OCI-LY1 (cell line): ENCODE results near the gene UTP25.

Source experiments
- H2AFZ ChIP-seq: fragments of 200-600 bp; sonication (generic), shearing (Covaris generic); 2 replicates; pipeline ENCODE4 v1.6.0; 2014; ENCODE audit warnings: antibody characterized with exemption, mild to moderate bottlenecking, low read length
- H3F3A ChIP-seq: fragments of 200-600 bp; sonication (generic), shearing (Covaris generic); 2 replicates; pipeline ENCODE4 v1.6.0; 2014; ENCODE audit warnings: mild to moderate bottlenecking, antibody characterized with exemption, low read length, moderate library complexity; ENCODE audit not compliant: insufficient read depth
- H3K27ac ChIP-seq: fragments of 200-600 bp; sonication (generic); 2 replicates; pipeline ENCODE4 v1.5.1; 2014; ENCODE audit warnings: low read length, mixed run types, mild to moderate bottlenecking, low read depth; ENCODE audit not compliant: poor library complexity, severe bottlenecking
- H3K27me3 ChIP-seq: fragments of 200-600 bp; sonication (generic); 2 replicates; pipeline ENCODE4 v1.6.0; 2014; ENCODE audit warnings: antibody characterized with exemption, mild to moderate bottlenecking, low read length, moderate library complexity; ENCODE audit not compliant: insufficient read depth
- H3K36me3 ChIP-seq: fragments of 200-600 bp; sonication (generic); 2 replicates; pipeline ENCODE4 v1.6.1; 2014; ENCODE audit warnings: mild to moderate bottlenecking, antibody characterized with exemption, low read length, moderate library complexity, mixed read lengths; ENCODE audit not compliant: insufficient read depth
- H3K4me1 ChIP-seq: fragments of 200-600 bp; sonication (generic); 2 replicates; pipeline ENCODE4 v1.5.1; 2014; ENCODE audit warnings: mild to moderate bottlenecking, low read length, moderate library complexity; ENCODE audit not compliant: insufficient read depth, severe bottlenecking
- H3K4me2 ChIP-seq: fragments of 200-600 bp; sonication (generic), shearing (Covaris generic); 2 replicates; pipeline ENCODE4 v1.6.1; 2014; ENCODE audit warnings: low read length
- H3K4me3 ChIP-seq: fragments of 200-600 bp; sonication (generic); 2 replicates; pipeline ENCODE4 v1.5.1; 2014; ENCODE audit warnings: low read length, low read depth, mild to moderate bottlenecking, mixed read lengths; ENCODE audit not compliant: poor library complexity, severe bottlenecking
- H3K79me2 ChIP-seq: fragments of 200-600 bp; shearing (Covaris generic); 2 replicates; pipeline ENCODE4 v1.6.1; 2016; ENCODE audit warnings: mixed run types, low read length, mixed read lengths; ENCODE audit not compliant: insufficient read depth
- H3K9ac ChIP-seq: fragments of 200-600 bp; sonication (generic), shearing (Covaris generic); 2 replicates; pipeline ENCODE4 v1.6.1; 2014; ENCODE audit warnings: mild to moderate bottlenecking, low read length, mixed read lengths
- H3K9me2 ChIP-seq: fragments of 200-600 bp; sonication (generic), shearing (Covaris generic); 2 replicates; pipeline ENCODE4 v1.6.1; 2014; ENCODE audit warnings: low read depth, mild to moderate bottlenecking, low read length, mixed read lengths
- H3K9me3 ChIP-seq: fragments of 200-600 bp; shearing (Covaris generic); 2 replicates; pipeline ENCODE4 v1.6.1; 2014; ENCODE audit warnings: low read length, mixed read lengths
- H4K20me1 ChIP-seq: fragments of 200-600 bp; sonication (generic), shearing (Covaris generic); 2 replicates; pipeline ENCODE4 v1.6.0; 2016; ENCODE audit warnings: mild to moderate bottlenecking, low read length; ENCODE audit not compliant: insufficient read depth
- CTCF ChIP-seq: fragments of 200-600 bp; sonication (generic), shearing (Covaris generic); IDR thresholded peaks from 2 replicates; pipeline ENCODE4 v1.5.1; 2017; ENCODE audit warnings: mild to moderate bottlenecking, antibody characterized with exemption, low read length, moderate library complexity, mixed read lengths
- EZH2 ChIP-seq: fragments of 200-600 bp; sonication (generic), shearing (Covaris generic); IDR thresholded peaks from 2 replicates; pipeline ENCODE4 v1.8.0; 2017; ENCODE audit warnings: borderline replicate concordance, mixed run types, mild to moderate bottlenecking, antibody characterized with exemption, low read length, moderate library complexity, mixed read lengths

Gene UTP25

GRCh38 chr1:209786146-209786545 is 41.6 kb upstream of the UTP25 start:
- H4K20me1 ChIP-seq, result no peaks in the 10 kb centered on the region
- H3K9ac ChIP-seq, result no peak overlapping the region
- H3K27me3 ChIP-seq, result no peaks in the 10 kb centered on the region
- peaks cover 15% of the 10 kb centered on the region for H3K4me1 ChIP-seq
- H3K4me3 ChIP-seq, result no peak overlapping the region
- no peaks in the 10 kb centered on the region for H3F3A ChIP-seq
- no peaks in the 10 kb centered on the region for H3K79me2 ChIP-seq
- peaks cover 3% of the 10 kb centered on the region; the same call in 1 of the 2 replicates for H3K9me3 ChIP-seq
- no peaks in the 10 kb centered on the region for H3K9me2 ChIP-seq
- no peak for TF ChIP-seq EZH2
- H3K27ac ChIP-seq, result no peak overlapping the region
- H2AFZ ChIP-seq, result no peak overlapping the region
- H3K36me3 ChIP-seq, result peaks cover 23% of the 10 kb centered on the region
- H3K4me2 ChIP-seq, result no peak overlapping the region

- no peak overlapping the region for H2AFZ ChIP-seq
- no peak for TF ChIP-seq EZH2
- TF ChIP-seq CTCF, result no peak
- no peak overlapping the region for H3K27ac ChIP-seq
- H3K36me3 ChIP-seq, result peaks cover 9% of the 10 kb centered on the region
- no peaks in the 10 kb centered on the region for H3K27me3 ChIP-seq
- H3K4me1 ChIP-seq, result peaks cover 15% of the 10 kb centered on the region
- H4K20me1 ChIP-seq, result no peaks in the 10 kb centered on the region
- H3K9me2 ChIP-seq, result no peaks in the 10 kb centered on the region
- H3F3A ChIP-seq, result no peaks in the 10 kb centered on the region
- H3K4me3 ChIP-seq, result no peak overlapping the region
- peaks cover 3% of the 10 kb centered on the region; the same call in 1 of the 2 replicates for H3K9me3 ChIP-seq
- no peaks in the 10 kb centered on the region for H3K79me2 ChIP-seq
- H3K9ac ChIP-seq, result no peak overlapping the region
- H3K4me2 ChIP-seq, result no peak overlapping the region
Measured at GRCh38 chr1:209787551-209787950, 40.2 kb upstream of the UTP25 start.

GRCh38 chr1:209789245-209789644 is 38.5 kb upstream of the UTP25 start:
- Histone ChIP-seq H3K9me3 (peaks cover 3% of the 10 kb centered on the region; the same call in 1 of the 2 replicates), H3K4me3 (no peak overlapping the region), H3K36me3 (no peaks in the 10 kb centered on the region), H3K79me2 (no peaks in the 10 kb centered on the region), H3K4me2 (no peak overlapping the region), H3K27me3 (peaks cover 3% of the 10 kb centered on the region; the same call in 1 of the 2 replicates), H3K27ac (no peak overlapping the region), H4K20me1 (no peaks in the 10 kb centered on the region), H3F3A (no peaks in the 10 kb centered on the region), H3K9me2 (no peaks in the 10 kb centered on the region), H3K9ac (no peak overlapping the region), H3K4me1 (peaks cover 6% of the 10 kb centered on the region), H2AFZ (no peak overlapping the region)
- TF ChIP-seq CTCF (no peak), EZH2 (no peak)
